Caco-2 (cell line): ENCODE data around the gene APRT. TPM values are rescaled to one million over a fixed set of nuclear protein-coding genes. Genes with fewer than 3 reads are reported as not detected.
A peak's percentile ranks its signal among the peaks of the same experiment; 100 is the strongest.

Experiments
- BruUV-seq: library from RNA; stranded (reverse); fragments of 400-500 nt; replicated peaks from 2 replicates; lab custom pipeline; 2021; lab: Mats Ljungman, UMichigan
- CTCF ChIA-PET: fragments of 300-600 bp; sonication (Branson Sonifier 250); formaldehyde crosslinking; loops from one replicate; lab custom pipeline; 2022; ENCODE audit warnings: antibody characterized with exemption; lab: Charles Lee
- POLR2A ChIA-PET: fragments of 300-600 bp; sonication (Branson Sonifier 250); formaldehyde crosslinking; loops from one replicate; lab custom pipeline; 2022; ENCODE audit warnings: antibody characterized with exemption; lab: Charles Lee
- DNase-seq, 2 experiments: peaks; one replicate each; pipeline versions ENCODE4 v3.0.0 to v3.0.0-alpha.2; 2020 to 2022
- H3K27me3 ChIP-seq: replicated peaks from 2 replicates; pipeline ENCODE4 v1.6.0; 2011; ENCODE audit warnings: low read length; ENCODE audit not compliant: control insufficient read depth, insufficient read depth
- H3K36me3 ChIP-seq: 2 replicates; pipeline ENCODE4 v1.5.1; 2011; ENCODE audit warnings: low read length; ENCODE audit not compliant: control insufficient read depth, insufficient read depth
- H3K4me1 ChIP-seq: fragments of 250-450 bp; sonication (Bioruptor Pico); 2 replicates; pipeline ENCODE4 v1.5.1; 2020; ENCODE audit warnings: mild to moderate bottlenecking
- H3K4me3 ChIP-seq: 2 replicates; pipeline ENCODE4 v1.5.1; 2011; ENCODE audit warnings: low read depth, mild to moderate bottlenecking, control low read depth, low read length
- H3K9me3 ChIP-seq: fragments of 250-450 bp; sonication (Bioruptor Pico); 2 replicates; pipeline ENCODE4 v1.5.1; 2020; ENCODE audit warnings: mild to moderate bottlenecking, moderate library complexity
- H3K27ac Mint-ChIP-seq: one replicate; pipeline ENCODE4 v1.8.0; 2022; ENCODE audit warnings: mixed read lengths; ENCODE audit not compliant: unreplicated experiment
- H3K27me3 Mint-ChIP-seq: one replicate; pipeline ENCODE4 v1.8.0; 2022; ENCODE audit warnings: mixed read lengths; ENCODE audit not compliant: insufficient read depth, unreplicated experiment
- H3K36me3 Mint-ChIP-seq: one replicate; pipeline ENCODE4 v1.8.0; 2022; ENCODE audit warnings: mild to moderate bottlenecking, mixed read lengths; ENCODE audit not compliant: insufficient read depth, unreplicated experiment
- H3K4me1 Mint-ChIP-seq: one replicate; pipeline ENCODE4 v1.8.0; 2022; ENCODE audit warnings: low read depth, mixed read lengths; ENCODE audit not compliant: unreplicated experiment
- H3K4me3 Mint-ChIP-seq: one replicate; pipeline ENCODE4 v1.8.0; 2022; ENCODE audit warnings: mild to moderate bottlenecking, moderate library complexity, mixed read lengths; ENCODE audit not compliant: unreplicated experiment
- H3K9me3 Mint-ChIP-seq: one replicate; pipeline ENCODE4 v1.8.0; 2022; ENCODE audit warnings: mixed read lengths; ENCODE audit not compliant: unreplicated experiment
- intact Hi-C: fragments of 100-400 bp; cut with micrococcal nuclease; formaldehyde crosslinking; loops from one replicate; pipeline ENCODE4 v1.10.0; 2022; ENCODE audit not compliant: unreplicated experiment
- total RNA-seq: library from RNA; stranded (reverse); gene quantifications from 2 replicates; pipeline ENCODE4 v1.2.3, GENCODE V29; 2022
- TF ChIP-seq, protein P1 (sequence below), 2 experiments: fragments of 200-600 bp in 1 of 2; IDR thresholded peaks; 1 replicate in 1 of 2; 2 replicates in 1 of 2; pipeline versions ENCODE4 v1.5.1 to v1.8.0; 2011 to 2022; ENCODE audit warnings: antibody characterized with exemption in 1 of 2, control low read depth in 1 of 2, inconsistent platforms in 1 of 2, low read depth in 1 of 2, low read length in 1 of 2, mild to moderate bottlenecking in 1 of 2, moderate library complexity in 1 of 2; ENCODE audit not compliant: insufficient read depth in 1 of 2, severe bottlenecking in 1 of 2, unreplicated experiment in 1 of 2

APRT gene
- total RNA-seq, 1 experiment from 2014 or later = 251 TPM

DNA sequence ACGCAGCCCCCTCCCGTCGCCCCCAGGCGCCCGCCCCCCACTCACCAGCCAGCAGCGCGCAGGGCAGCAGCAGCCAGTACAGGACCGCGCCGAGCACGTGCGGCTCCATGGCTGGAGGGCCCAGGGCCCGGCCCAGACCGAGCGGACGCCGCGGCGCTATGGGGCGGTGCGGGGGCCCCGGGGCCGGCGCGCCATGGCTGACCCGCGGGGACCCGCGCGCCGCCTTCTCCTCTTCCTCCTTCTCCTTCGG is 26.9 kb downstream of the APRT start:
- TF ChIP-seq, protein P1, sequence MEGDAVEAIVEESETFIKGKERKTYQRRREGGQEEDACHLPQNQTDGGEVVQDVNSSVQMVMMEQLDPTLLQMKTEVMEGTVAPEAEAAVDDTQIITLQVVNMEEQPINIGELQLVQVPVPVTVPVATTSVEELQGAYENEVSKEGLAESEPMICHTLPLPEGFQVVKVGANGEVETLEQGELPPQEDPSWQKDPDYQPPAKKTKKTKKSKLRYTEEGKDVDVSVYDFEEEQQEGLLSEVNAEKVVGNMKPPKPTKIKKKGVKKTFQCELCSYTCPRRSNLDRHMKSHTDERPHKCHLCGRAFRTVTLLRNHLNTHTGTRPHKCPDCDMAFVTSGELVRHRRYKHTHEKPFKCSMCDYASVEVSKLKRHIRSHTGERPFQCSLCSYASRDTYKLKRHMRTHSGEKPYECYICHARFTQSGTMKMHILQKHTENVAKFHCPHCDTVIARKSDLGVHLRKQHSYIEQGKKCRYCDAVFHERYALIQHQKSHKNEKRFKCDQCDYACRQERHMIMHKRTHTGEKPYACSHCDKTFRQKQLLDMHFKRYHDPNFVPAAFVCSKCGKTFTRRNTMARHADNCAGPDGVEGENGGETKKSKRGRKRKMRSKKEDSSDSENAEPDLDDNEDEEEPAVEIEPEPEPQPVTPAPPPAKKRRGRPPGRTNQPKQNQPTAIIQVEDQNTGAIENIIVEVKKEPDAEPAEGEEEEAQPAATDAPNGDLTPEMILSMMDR (IDR thresholded peaks at IDR 0.05; ENCODE audit: insufficient read depth in 1 of 2, low read depth in 1 of 2, low read length in 1 of 2, severe bottlenecking in 1 of 2, unreplicated experiment in 1 of 2) = no peak
- Mint-ChIP-seq H3K9me3 (no peaks in the 10 kb centered on the region), H3K4me1 (peaks cover 30% of the 10 kb centered on the region), H3K36me3 (peaks cover 19% of the 10 kb centered on the region), H3K27me3 (no peaks in the 10 kb centered on the region), H3K4me3 (peak overlapping the region; percentile 69), H3K27ac (peak overlapping the region; percentile 82)
- H3K36me3 ChIP-seq = no peaks in the 10 kb centered on the region
- H3K9me3 ChIP-seq = no peaks in the 10 kb centered on the region
- POLR2A ChIA-PET = interaction anchor here (0.7 to 1.8 kb wide), 3 partner anchors 21 to 47 kb away, joined by 3 to 12 read pairs (median 11); no protein-coding TSS in a partner anchor
- BruUV-seq = no TSS peak
- H3K4me3 ChIP-seq = peak overlapping the region; percentile 93
- CTCF ChIA-PET = interaction anchor here (0.6 to 4.5 kb wide), 14 partner anchors 9 to 432 kb away, joined by 3 to 51 read pairs (median 4); partner anchors contain the start of gene APRT
- DNase-seq = no peak
- intact Hi-C loops = loop anchor here (1.0 kb wide), 3 partner anchors 21 to 47 kb away; no protein-coding TSS in a partner anchor
- peaks cover 46% of the 10 kb centered on the region for H3K4me1 ChIP-seq
- no peaks in the 10 kb centered on the region for H3K27me3 ChIP-seq

DNA sequence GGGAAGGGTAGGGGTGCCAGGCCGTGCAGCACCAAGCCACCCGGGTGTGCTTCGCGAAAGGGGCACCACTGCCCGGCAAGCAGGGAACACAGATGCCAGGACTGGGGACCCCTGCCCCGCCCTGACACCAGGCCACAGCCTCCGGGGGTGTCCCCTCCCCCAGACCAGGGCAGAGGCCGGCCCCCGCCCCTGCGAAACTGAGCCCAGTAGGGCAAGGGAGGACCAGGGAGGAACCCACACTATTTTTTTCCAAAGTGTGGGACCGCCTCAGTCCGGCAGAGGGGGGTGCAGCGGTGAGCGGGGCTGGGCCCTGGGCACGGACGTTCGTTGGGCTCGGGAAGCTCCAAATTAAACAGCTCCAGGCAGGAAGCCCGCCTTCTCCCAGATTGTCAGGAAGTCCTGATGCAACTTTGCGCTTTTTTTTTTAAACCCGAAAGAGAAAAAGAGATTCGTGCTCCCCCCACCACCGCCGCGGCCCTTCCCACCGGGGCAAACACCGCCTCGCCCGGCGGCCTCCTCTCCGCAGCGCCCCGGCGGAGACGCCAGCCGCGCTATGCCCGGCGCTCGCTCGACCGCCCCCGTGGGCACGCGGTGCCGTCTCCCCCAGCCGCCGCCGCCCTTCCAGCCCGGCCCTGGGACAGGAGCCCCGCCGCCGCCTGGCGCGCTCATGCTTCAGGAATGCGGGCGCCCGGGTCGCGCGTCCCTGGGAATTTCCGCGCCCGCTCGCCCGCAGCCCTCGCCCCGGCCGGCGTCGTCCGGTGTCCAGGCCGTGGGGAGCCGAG is 27.5 kb downstream of the APRT start:
- H3K4me3 ChIP-seq = peak overlapping the region; percentile 93
- peaks cover 24% of the 10 kb centered on the region for H3K36me3 Mint-ChIP-seq
- CTCF ChIA-PET = interaction anchor here (0.6 to 4.5 kb wide), 15 partner anchors 10 to 463 kb away, joined by 3 to 51 read pairs (median 4); partner anchors contain the start of gene APRT
- no peaks in the 10 kb centered on the region for H3K9me3 Mint-ChIP-seq
- peak overlapping the region; percentile 69 for H3K4me3 Mint-ChIP-seq
- H3K9me3 ChIP-seq = no peaks in the 10 kb centered on the region
- peak; percentile 78 to 82 for DNase-seq
- peak overlapping the region; percentile 82 for H3K27ac Mint-ChIP-seq
- peaks cover 51% of the 10 kb centered on the region for H3K4me1 ChIP-seq
- no peaks in the 10 kb centered on the region for H3K27me3 ChIP-seq
- POLR2A ChIA-PET = interaction anchor here (0.6 to 1.8 kb wide), 3 partner anchors 21 to 47 kb away, joined by 3 to 12 read pairs (median 11); no protein-coding TSS in a partner anchor
- intact Hi-C loops = no loop called here
- TF ChIP-seq, protein P1 (IDR thresholded peaks at IDR 0.05; ENCODE audit: insufficient read depth in 1 of 2, low read depth in 1 of 2, low read length in 1 of 2, severe bottlenecking in 1 of 2, unreplicated experiment in 1 of 2) = peak; percentile 65 to 75
- H3K4me1 Mint-ChIP-seq = peaks cover 32% of the 10 kb centered on the region
- H3K27me3 Mint-ChIP-seq = no peaks in the 10 kb centered on the region
- BruUV-seq = no TSS peak
- no peaks in the 10 kb centered on the region for H3K36me3 ChIP-seq

DNA sequence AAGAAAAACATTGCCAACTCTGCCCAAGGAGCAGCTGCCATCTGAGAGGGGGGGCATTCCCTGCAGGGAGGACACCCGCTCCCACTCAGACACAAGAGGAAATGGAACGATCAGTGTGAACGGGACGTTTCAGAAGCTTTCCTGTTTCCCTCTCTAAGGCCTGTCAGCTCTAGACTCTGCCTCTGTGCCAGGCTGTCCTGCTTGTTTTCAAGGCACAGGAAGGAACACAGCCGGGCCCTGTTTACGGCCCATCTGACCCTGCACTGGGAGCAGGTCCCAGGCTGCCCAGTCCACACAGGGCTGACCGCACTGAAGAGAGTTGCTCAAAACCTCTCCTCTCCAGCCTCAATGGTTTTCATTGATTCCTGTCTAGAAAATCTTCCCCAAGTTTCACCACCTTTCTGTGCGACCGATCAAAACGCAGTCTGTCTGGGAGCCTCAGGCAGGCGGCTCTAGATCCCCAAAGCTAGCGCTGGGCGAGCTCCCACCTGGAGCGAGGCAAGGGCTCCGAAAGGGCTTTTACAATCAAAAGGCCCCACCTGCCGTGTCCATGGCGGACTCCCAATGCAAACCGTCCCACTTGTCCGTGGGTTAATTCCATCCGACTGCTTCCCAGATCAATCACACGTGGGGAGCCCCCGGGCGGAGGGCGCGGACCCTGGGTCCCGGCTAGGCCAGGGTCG is 28.2 kb downstream of the APRT start:
- DNase-seq = no peak
- POLR2A ChIA-PET = interaction anchor here (0.6 to 1.8 kb wide), 4 partner anchors 20 to 1166 kb away, joined by 3 to 12 read pairs (median 8); no protein-coding TSS in a partner anchor
- Histone ChIP-seq H3K4me3 (peak overlapping the region; percentile 93), H3K4me1 (peaks cover 52% of the 10 kb centered on the region), H3K27me3 (no peaks in the 10 kb centered on the region), H3K36me3 (no peaks in the 10 kb centered on the region), H3K9me3 (no peaks in the 10 kb centered on the region)
- TSS peak; percentile 37 for BruUV-seq
- CTCF ChIA-PET = interaction anchor here (0.9 to 4.5 kb wide), 8 partner anchors 10 to 433 kb away, joined by 3 to 51 read pairs (median 4); no protein-coding TSS in a partner anchor
- Mint-ChIP-seq H3K9me3 (no peaks in the 10 kb centered on the region), H3K4me3 (peak overlapping the region; percentile 69), H3K27me3 (no peaks in the 10 kb centered on the region), H3K4me1 (peaks cover 32% of the 10 kb centered on the region), H3K27ac (peak overlapping the region; percentile 43), H3K36me3 (peaks cover 30% of the 10 kb centered on the region)
- TF ChIP-seq, protein P1 (IDR thresholded peaks at IDR 0.05; ENCODE audit: insufficient read depth in 1 of 2, low read depth in 1 of 2, low read length in 1 of 2, severe bottlenecking in 1 of 2, unreplicated experiment in 1 of 2) = no peak
- intact Hi-C loops = no loop called here
